Gastrocnemius medialis (tissue), 4 donors: ENCODE data around the gene RAET1L. TPM values are rescaled to one million over a fixed set of nuclear protein-coding genes. Genes with fewer than 3 reads are reported as not detected.

Source experiments
- ATAC-seq, 2 donors: fragments of 150-250 bp; one replicate each; pipeline ENCODE4 v1.9.1; 2016
- DNase-seq, 2 donors: peaks; one replicate each; pipeline ENCODE4 v3.0.0-alpha.2; 2019
- H3K27ac ChIP-seq, 4 donors: fragments of 200-600 bp; sonication (generic); 1 replicate in 1 of 4; 2 replicates in 3 of 4; pipeline ENCODE4 v1.5.1; 2016 to 2018; ENCODE audit warnings: mild to moderate bottlenecking in 2 of 4, moderate library complexity in 1 of 4
- H3K27me3 ChIP-seq, 3 donors: fragments of 200-600 bp; sonication (generic) in 2 of 3; 1 replicate in 1 of 3; 2 replicates in 2 of 3; pipeline versions ENCODE4 v1.5.1 to v1.6.0; 2016 to 2019; ENCODE audit warnings: mild to moderate bottlenecking in 1 of 3, moderate library complexity in 1 of 3
- H3K36me3 ChIP-seq, 2 donors: fragments of 200-600 bp; sonication (generic) in 1 of 2; one replicate each; pipeline ENCODE4 v1.5.1; 2017 to 2018
- H3K4me1 ChIP-seq, 2 donors: fragments of 200-600 bp; sonication (generic) in 1 of 2; one replicate each; pipeline ENCODE4 v1.5.1; 2016 to 2017; ENCODE audit warnings: mild to moderate bottlenecking in 2 of 2
- H3K4me3 ChIP-seq, 4 donors: fragments of 200-600 bp; sonication (generic) in 3 of 4; 1 replicate in 1 of 4; 2 replicates in 3 of 4; pipeline ENCODE4 v1.5.1; 2016 to 2019; ENCODE audit warnings: mild to moderate bottlenecking in 2 of 4
- H3K9me3 ChIP-seq, 3 donors: fragments of 200-600 bp; sonication (generic) in 2 of 3; 1 replicate in 1 of 3; 2 replicates in 2 of 3; pipeline ENCODE4 v1.5.1; 2016 to 2019
- CTCF ChIP-seq, 5 experiments: fragments of 450-650 bp in 3 of 5; fragments of 200-600 bp in 2 of 5; sonication (generic) in 2 of 5; IDR thresholded peaks in 4 of 5; conservative IDR thresholded peaks in 1 of 5; 1 replicate in 4 of 5; 2 replicates in 1 of 5; pipeline ENCODE4 v1.5.1; 2016 to 2019; ENCODE audit warnings: antibody characterized with exemption in 5 of 5, mild to moderate bottlenecking in 3 of 5, moderate library complexity in 3 of 5
- POLR2A ChIP-seq, 2 donors: fragments of 450-650 bp; IDR thresholded peaks; one replicate each; pipeline ENCODE4 v1.6.1; 2017; ENCODE audit warnings: antibody characterized with exemption in 2 of 2, mild to moderate bottlenecking in 2 of 2, moderate library complexity in 2 of 2
- in situ Hi-C, 4 donors: fragments of 200-750 bp; cut with MboI; loops; one replicate each; pipeline versions ENCODE4 v1.15.0 to v1.8.0; 2017; ENCODE audit warnings: low sequenced_read_pairs in 4 of 4
- intact Hi-C: fragments of 100-400 bp; cut with DNase I; formaldehyde crosslinking; loops from one replicate; pipeline ENCODE4 v1.15.1; 2023; ENCODE audit warnings: low total_unique reads
- total RNA-seq, 4 donors: library from RNA; depleted of rRNA; stranded (reverse); fragments of >200 nt; gene quantifications; one replicate each; pipeline versions ENCODE4 v1.1.0 to v1.2.3, GENCODE V29; 2016

Gene RAET1L
- total RNA-seq, 4 donors from 2014 or later, result not detected

- Histone ChIP-seq H3K36me3 (no peaks in the 10 kb centered on the region), H3K4me3 (peak overlapping the region in 3 of 4 donors; percentile 67 to 91 (median 68)), H3K27me3 (no peaks in the 10 kb centered on the region), H3K9me3 (no peaks in the 10 kb centered on the region), H3K27ac (peak overlapping the region in 2 of 4 donors; percentile 50 to 68), H3K4me1 (peaks cover 3 to 4% of the 10 kb centered on the region in 2 donors)
- no peak for TF ChIP-seq CTCF (IDR thresholded peaks at IDR 0.05 in 4 of 5, conservative IDR thresholded peaks at IDR 0.05 in 1 of 5)
- TF ChIP-seq POLR2A (IDR thresholded peaks at IDR 0.05), result no peak
- ATAC-seq (no peak), DNase-seq (no peak)
- intact Hi-C loops, result no loop called here
- in situ Hi-C loops, result loop anchor here in 3 of 4 donors (10.0 to 25.0 kb wide), 2 partner anchors 325 to 743 kb away; no protein-coding TSS in a partner anchor
Measured at GRCh38 chr6:150069706-150070105, 44.4 kb upstream of the RAET1L start.

GRCh38 chr6:150068720-150069648, 43.7 kb upstream of the RAET1L start, which contains the start of gene ULBP3:
ULBP3 (minus strand) TSS chr6:150069121; CDS start chr6:150069066, 55 bp downstream.
- in situ Hi-C loops (loop anchor here in 3 of 4 donors (25.0 kb wide), 1 partner anchor 743 kb away; no protein-coding TSS in a partner anchor), intact Hi-C loops (no loop called here)
- H3K9me3 ChIP-seq, result no peaks in the 10 kb centered on the region
- TF ChIP-seq POLR2A (IDR thresholded peaks at IDR 0.05) (peak; percentile 42 to 71), CTCF (IDR thresholded peaks at IDR 0.05 in 4 of 5, conservative IDR thresholded peaks at IDR 0.05 in 1 of 5) (peak in 4 of 5 experiments; percentile 27 to 67 (median 50))
- H3K27ac ChIP-seq, result peak within 1 kb of the TSS; percentile 50 to 68 (median 57)
- peak; percentile 77 to 83 for ATAC-seq
- peak within 1 kb of the TSS; percentile 67 to 91 (median 71) for H3K4me3 ChIP-seq
- no peaks in the 10 kb centered on the region for H3K27me3 ChIP-seq
- peak; percentile 69 to 83 for DNase-seq
- peaks cover 3 to 4% of the 10 kb centered on the region in 2 donors for H3K4me1 ChIP-seq
- H3K36me3 ChIP-seq, result no peaks in the 10 kb centered on the region

- peaks cover 3 to 4% of the 10 kb centered on the region in 2 donors for H3K4me1 ChIP-seq
- DNase-seq (no peak), ATAC-seq (no peak)
- no peak for TF ChIP-seq CTCF (IDR thresholded peaks at IDR 0.05 in 4 of 5, conservative IDR thresholded peaks at IDR 0.05 in 1 of 5)
- no peak for TF ChIP-seq POLR2A (IDR thresholded peaks at IDR 0.05)
- peak overlapping the region; percentile 67 to 91 (median 71) for H3K4me3 ChIP-seq
- no peaks in the 10 kb centered on the region for H3K36me3 ChIP-seq
- in situ Hi-C loops, result loop anchor here in 3 of 4 donors (25.0 kb wide), 1 partner anchor 744 kb away; no protein-coding TSS in a partner anchor
- no peaks in the 10 kb centered on the region for H3K9me3 ChIP-seq
- no peak overlapping the region for H3K27ac ChIP-seq
- intact Hi-C loops, result no loop called here
- H3K27me3 ChIP-seq, result no peaks in the 10 kb centered on the region
Measured at GRCh38 chr6:150068151-150068550, 42.8 kb upstream of the RAET1L start.

GRCh38 chr6:150065083-150065482, 39.8 kb upstream of the RAET1L start:
- no peak overlapping the region for H3K4me3 ChIP-seq
- H3K36me3 ChIP-seq, result no peaks in the 10 kb centered on the region
- DNase-seq, result no peak
- ATAC-seq, result no peak
- in situ Hi-C loops (loop anchor here in 3 of 4 donors (25.0 kb wide), 1 partner anchor 747 kb away; no protein-coding TSS in a partner anchor), intact Hi-C loops (no loop called here)
- H3K27ac ChIP-seq, result no peak overlapping the region
- no peaks in the 10 kb centered on the region for H3K27me3 ChIP-seq
- TF ChIP-seq POLR2A (IDR thresholded peaks at IDR 0.05) (no peak), CTCF (IDR thresholded peaks at IDR 0.05 in 4 of 5, conservative IDR thresholded peaks at IDR 0.05 in 1 of 5) (no peak)
- peaks cover 0 to 4% of the 10 kb centered on the region in 2 donors for H3K4me1 ChIP-seq
- no peaks in the 10 kb centered on the region for H3K9me3 ChIP-seq
